Upper lobe of left lung (tissue), 4 donors: ENCODE data around the gene NINJ2.

Experiments
- EP300 ChIP-seq, 4 donors: sonication (generic); formaldehyde crosslinking; IDR thresholded peaks; one replicate each; pipeline ENCODE4 v1.5.1; 2017; ENCODE audit warnings: antibody characterized with exemption in 4 of 4, control low read depth in 2 of 4
- POLR2AphosphoS5 ChIP-seq, 2 donors: sonication (generic); formaldehyde crosslinking; IDR thresholded peaks; one replicate each; pipeline ENCODE4 v1.5.1; 2017; ENCODE audit warnings: antibody characterized with exemption in 2 of 2
- TF ChIP-seq, protein P1 (sequence below), 6 experiments: fragments of 450-650 bp in 4 of 6; fragments of 200-600 bp in 2 of 6; sonication (generic) in 2 of 6; IDR thresholded peaks; one replicate each; pipeline ENCODE4 v1.5.1; 2016 to 2019; ENCODE audit warnings: antibody characterized with exemption in 6 of 6

- TF ChIP-seq, protein P1, sequence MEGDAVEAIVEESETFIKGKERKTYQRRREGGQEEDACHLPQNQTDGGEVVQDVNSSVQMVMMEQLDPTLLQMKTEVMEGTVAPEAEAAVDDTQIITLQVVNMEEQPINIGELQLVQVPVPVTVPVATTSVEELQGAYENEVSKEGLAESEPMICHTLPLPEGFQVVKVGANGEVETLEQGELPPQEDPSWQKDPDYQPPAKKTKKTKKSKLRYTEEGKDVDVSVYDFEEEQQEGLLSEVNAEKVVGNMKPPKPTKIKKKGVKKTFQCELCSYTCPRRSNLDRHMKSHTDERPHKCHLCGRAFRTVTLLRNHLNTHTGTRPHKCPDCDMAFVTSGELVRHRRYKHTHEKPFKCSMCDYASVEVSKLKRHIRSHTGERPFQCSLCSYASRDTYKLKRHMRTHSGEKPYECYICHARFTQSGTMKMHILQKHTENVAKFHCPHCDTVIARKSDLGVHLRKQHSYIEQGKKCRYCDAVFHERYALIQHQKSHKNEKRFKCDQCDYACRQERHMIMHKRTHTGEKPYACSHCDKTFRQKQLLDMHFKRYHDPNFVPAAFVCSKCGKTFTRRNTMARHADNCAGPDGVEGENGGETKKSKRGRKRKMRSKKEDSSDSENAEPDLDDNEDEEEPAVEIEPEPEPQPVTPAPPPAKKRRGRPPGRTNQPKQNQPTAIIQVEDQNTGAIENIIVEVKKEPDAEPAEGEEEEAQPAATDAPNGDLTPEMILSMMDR (IDR thresholded peaks at IDR 0.05): no peak
- TF ChIP-seq EP300 (IDR thresholded peaks at IDR 0.05): no peak
- TF ChIP-seq POLR2AphosphoS5 (IDR thresholded peaks at IDR 0.05): no peak
Observed at GRCh38 chr12:559208-559905, 103.9 kb downstream of the NINJ2 start.
